Fibroblast of lung (primary cell): ENCODE measurements around the gene ADRA1B. TPM values are rescaled to one million over a fixed set of nuclear protein-coding genes. Genes with fewer than 3 reads are reported as not detected.
A peak's percentile ranks its signal among the peaks of the same experiment; 100 is the strongest.
"Not testable (repeated sequence)": the region's sequence is repeated elsewhere in the genome, so short reads cannot be mapped to it uniquely, and the experiment has no call there.

ENCODE experiments used
- DNase-seq, 2 donors: peaks; one replicate each; pipeline versions ENCODE4 v3.0.0 to v3.0.0-alpha.2; 2010; ENCODE audit warnings: low read depth in 2 of 2
- H2AFZ ChIP-seq: 2 replicates; pipeline ENCODE4 v1.5.1; 2012; ENCODE audit warnings: low read length, control low read depth, inconsistent platforms
- H3K27ac ChIP-seq: 2 replicates; pipeline ENCODE4 v1.5.1; 2011; ENCODE audit warnings: low read length, control low read depth; ENCODE audit not compliant: insufficient read depth
- H3K27me3 ChIP-seq: 2 replicates; pipeline ENCODE4 v1.5.1; 2011; ENCODE audit warnings: mild to moderate bottlenecking, low read length; ENCODE audit not compliant: control insufficient read depth, insufficient read depth
- H3K36me3 ChIP-seq: 2 replicates; pipeline ENCODE4 v1.5.1; 2011; ENCODE audit warnings: low read length; ENCODE audit not compliant: control insufficient read depth, insufficient read depth
- H3K4me1 ChIP-seq: 2 replicates; pipeline ENCODE4 v1.5.1; 2011; ENCODE audit warnings: low read length; ENCODE audit not compliant: control insufficient read depth, insufficient read depth; ENCODE audit errors: extremely low read depth
- H3K4me2 ChIP-seq: 2 replicates; pipeline ENCODE4 v1.5.1; 2011; ENCODE audit warnings: low read length, control low read depth; ENCODE audit not compliant: insufficient read depth; ENCODE audit errors: extremely low read depth
- H3K4me3 ChIP-seq, 4 experiments: fragments of 200-600 bp in 1 of 4; sonication (generic) in 1 of 4; replicated peaks in 1 of 4; 2 replicates each; pipeline ENCODE4 v1.5.1; 2011 to 2016; ENCODE audit warnings: low read length in 4 of 4, low read depth in 3 of 4, mild to moderate bottlenecking in 3 of 4, control low read depth in 2 of 4, inconsistent platforms in 1 of 4, mixed read lengths in 1 of 4; ENCODE audit not compliant: insufficient read depth in 1 of 4; ENCODE audit errors: control extremely low read depth in 1 of 4
- H3K79me2 ChIP-seq: 2 replicates; pipeline ENCODE4 v1.5.1; 2012; ENCODE audit warnings: mild to moderate bottlenecking, low read length, inconsistent platforms; ENCODE audit not compliant: control insufficient read depth, insufficient read depth
- H3K9ac ChIP-seq: 2 replicates; pipeline ENCODE4 v1.5.1; 2011; ENCODE audit warnings: mild to moderate bottlenecking, low read length, control low read depth; ENCODE audit not compliant: insufficient read depth
- H3K9me3 ChIP-seq: 2 replicates; pipeline ENCODE4 v1.5.1; 2012; ENCODE audit warnings: low read depth, low read length; ENCODE audit not compliant: control insufficient read depth, insufficient read depth
- H4K20me1 ChIP-seq: 2 replicates; pipeline ENCODE4 v1.5.1; 2011; ENCODE audit warnings: low read length; ENCODE audit not compliant: control insufficient read depth, insufficient read depth; ENCODE audit errors: extremely low read depth
- EZH2 ChIP-seq: IDR thresholded peaks from 2 replicates; pipeline ENCODE4 v1.5.1; 2012; ENCODE audit warnings: low read length, control low read depth, mild to moderate bottlenecking; ENCODE audit errors: missing control alignments
- polyA plus RNA-seq, 2 donors: library from polyadenylated mRNA; depleted of rRNA in 1 of 2; stranded (reverse) in 1 of 2; unstranded in 1 of 2; fragments of >200 nt; gene quantifications; 2 replicates each; pipeline ENCODE4 v1.2.1, GENCODE V29; 2011 to 2012; ENCODE audit warnings: missing spikeins in 1 of 2
- total RNA-seq: library from RNA; depleted of rRNA; stranded (reverse); fragments of >200 nt; gene quantifications from 2 replicates; pipeline ENCODE4 v1.2.1, GENCODE V29; 2014
- TF ChIP-seq, protein P1 (sequence below), 2 donors: IDR thresholded peaks in 1 of 2; conservative IDR thresholded peaks in 1 of 2; 1 replicate in 1 of 2; 2 replicates in 1 of 2; pipeline ENCODE4 v1.5.1; 2011 to 2012; ENCODE audit warnings: low read length in 2 of 2, control low read depth in 1 of 2, inconsistent platforms in 1 of 2, low read depth in 1 of 2, mild to moderate bottlenecking in 1 of 2

Gene ADRA1B
- total and polyA plus RNA-seq, 2 donors (not counting 1 experiment from before 2014, with no cell fraction given) = 0.99 to 1.7 TPM

DNA sequence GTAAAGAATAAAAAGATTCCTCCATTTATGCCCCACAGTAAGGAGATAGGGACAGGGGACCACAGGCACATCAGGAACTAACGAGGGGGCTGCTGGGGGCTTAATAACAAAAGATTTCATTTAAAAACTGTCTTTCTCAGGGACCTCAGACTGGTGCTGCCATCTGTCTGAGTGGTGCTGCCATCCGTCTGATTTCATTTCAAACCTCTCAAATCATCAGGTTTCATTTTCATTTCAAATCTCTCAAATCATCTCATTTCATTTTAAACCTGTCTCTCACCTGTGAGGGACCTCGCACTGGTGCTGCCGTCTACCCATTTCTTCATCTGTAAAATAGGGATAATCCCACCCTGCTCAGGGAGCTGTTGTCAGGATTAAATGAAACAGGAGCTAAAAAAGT, 45.9 kb downstream of the ADRA1B start:
- Histone ChIP-seq H2AFZ (no peak overlapping the region), H3K36me3 (no peaks in the 10 kb centered on the region), H3K4me3 (no peak overlapping the region), H3K27ac (no peak overlapping the region), H3K27me3 (no peaks in the 10 kb centered on the region), H3K4me1 (no peaks in the 10 kb centered on the region), H4K20me1 (no peaks in the 10 kb centered on the region), H3K9me3 (no peaks in the 10 kb centered on the region), H3K79me2 (no peaks in the 10 kb centered on the region), H3K4me2 (no peak overlapping the region), H3K9ac (no peak overlapping the region)
- DNase-seq = no peak
- TF ChIP-seq, protein P1, sequence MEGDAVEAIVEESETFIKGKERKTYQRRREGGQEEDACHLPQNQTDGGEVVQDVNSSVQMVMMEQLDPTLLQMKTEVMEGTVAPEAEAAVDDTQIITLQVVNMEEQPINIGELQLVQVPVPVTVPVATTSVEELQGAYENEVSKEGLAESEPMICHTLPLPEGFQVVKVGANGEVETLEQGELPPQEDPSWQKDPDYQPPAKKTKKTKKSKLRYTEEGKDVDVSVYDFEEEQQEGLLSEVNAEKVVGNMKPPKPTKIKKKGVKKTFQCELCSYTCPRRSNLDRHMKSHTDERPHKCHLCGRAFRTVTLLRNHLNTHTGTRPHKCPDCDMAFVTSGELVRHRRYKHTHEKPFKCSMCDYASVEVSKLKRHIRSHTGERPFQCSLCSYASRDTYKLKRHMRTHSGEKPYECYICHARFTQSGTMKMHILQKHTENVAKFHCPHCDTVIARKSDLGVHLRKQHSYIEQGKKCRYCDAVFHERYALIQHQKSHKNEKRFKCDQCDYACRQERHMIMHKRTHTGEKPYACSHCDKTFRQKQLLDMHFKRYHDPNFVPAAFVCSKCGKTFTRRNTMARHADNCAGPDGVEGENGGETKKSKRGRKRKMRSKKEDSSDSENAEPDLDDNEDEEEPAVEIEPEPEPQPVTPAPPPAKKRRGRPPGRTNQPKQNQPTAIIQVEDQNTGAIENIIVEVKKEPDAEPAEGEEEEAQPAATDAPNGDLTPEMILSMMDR (conservative IDR thresholded peaks at IDR 0.05 in 1 of 2, IDR thresholded peaks at IDR 0.05 in 1 of 2; ENCODE audit: low read depth in 1 of 2, low read length in 2 of 2) = no peak
- TF ChIP-seq EZH2 = no peak

DNA sequence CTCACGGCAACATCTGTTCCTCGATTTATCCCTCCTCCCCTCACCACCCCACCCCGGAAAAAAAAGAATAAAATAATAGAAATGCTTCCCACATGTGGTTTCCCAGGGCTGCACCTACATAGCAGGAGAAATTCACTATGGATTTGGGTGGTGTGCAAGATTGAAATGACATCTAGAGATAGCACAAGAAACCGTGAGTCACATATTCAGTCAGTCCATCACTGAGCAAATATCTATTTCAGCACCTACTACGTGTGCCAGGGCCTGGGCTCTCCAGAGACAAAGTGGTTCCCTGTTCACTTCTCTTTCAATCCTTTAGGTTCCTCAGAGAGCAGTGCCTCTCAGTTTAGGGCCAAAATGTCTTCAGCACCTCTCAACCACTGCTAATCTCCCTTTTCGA, 47.7 kb downstream of the ADRA1B start:
- TF ChIP-seq, protein P1 (conservative IDR thresholded peaks at IDR 0.05 in 1 of 2, IDR thresholded peaks at IDR 0.05 in 1 of 2; ENCODE audit: low read depth in 1 of 2, low read length in 2 of 2) = no peak
- TF ChIP-seq EZH2 = no peak
- H3K27me3 ChIP-seq = no peaks in the 10 kb centered on the region
- H3K4me1 ChIP-seq = no peaks in the 10 kb centered on the region
- no peaks in the 10 kb centered on the region for H3K36me3 ChIP-seq
- no peak overlapping the region for H3K4me2 ChIP-seq
- H4K20me1 ChIP-seq = no peaks in the 10 kb centered on the region
- no peak overlapping the region for H3K27ac ChIP-seq
- H3K4me3 ChIP-seq = no peak overlapping the region
- H3K79me2 ChIP-seq = no peaks in the 10 kb centered on the region
- no peak overlapping the region for H3K9ac ChIP-seq
- no peak overlapping the region for H2AFZ ChIP-seq
- no peak for DNase-seq
- H3K9me3 ChIP-seq = no peaks in the 10 kb centered on the region

DNA sequence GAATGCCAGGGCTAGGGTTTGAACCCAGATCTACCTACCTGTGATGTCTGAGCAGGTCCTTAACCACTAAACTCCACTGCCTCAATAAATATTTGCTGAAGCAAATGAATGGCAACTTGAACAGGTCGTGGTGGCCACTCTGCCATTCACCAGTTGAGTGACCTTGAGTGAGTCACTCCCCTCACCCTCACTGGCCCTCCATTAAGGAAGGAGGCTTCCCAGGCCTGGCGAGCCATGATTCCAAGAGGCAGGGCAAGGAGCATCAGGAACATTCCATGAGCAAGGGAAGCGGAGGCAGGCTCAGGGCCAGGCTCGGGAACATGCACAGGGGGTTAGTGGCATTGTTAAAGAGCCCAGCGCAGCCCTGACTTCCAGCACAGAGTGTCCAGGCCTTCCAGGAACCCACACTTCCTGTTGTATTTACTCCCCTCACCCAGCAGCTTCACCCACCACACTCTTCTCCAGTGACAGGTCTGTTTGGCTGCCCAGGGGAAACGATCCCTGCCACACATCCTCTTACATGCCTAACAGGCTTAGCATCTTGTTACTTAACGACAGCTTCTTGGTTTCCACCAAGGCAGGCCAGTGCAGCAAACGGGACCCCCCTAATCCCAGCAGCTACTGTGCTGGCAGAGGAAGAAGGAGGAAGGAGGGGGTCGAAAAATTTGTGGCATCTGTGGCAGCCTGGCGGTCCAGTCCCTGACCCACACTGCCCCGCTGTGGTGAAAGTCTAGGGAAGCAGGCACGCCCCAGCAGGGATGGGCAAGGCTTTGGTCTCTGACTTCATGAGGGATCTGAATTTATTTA, 49.0 kb downstream of the ADRA1B start:
- Histone ChIP-seq H3K27me3 (no peaks in the 10 kb centered on the region), H4K20me1 (no peaks in the 10 kb centered on the region), H3K4me2 (no peak overlapping the region), H3K36me3 (no peaks in the 10 kb centered on the region), H3K9ac (no peak overlapping the region), H3K27ac (no peak overlapping the region), H3K4me3 (no peak overlapping the region), H2AFZ (peak overlapping the region; percentile 34), H3K4me1 (peaks cover under 1% of the 10 kb centered on the region), H3K9me3 (no peaks in the 10 kb centered on the region), H3K79me2 (no peaks in the 10 kb centered on the region)
- TF ChIP-seq, protein P1 (conservative IDR thresholded peaks at IDR 0.05 in 1 of 2, IDR thresholded peaks at IDR 0.05 in 1 of 2; ENCODE audit: low read depth in 1 of 2, low read length in 2 of 2) = peak; percentile 72 to 81
- TF ChIP-seq EZH2 = no peak
- DNase-seq = peak; percentile 62 to 67

DNA sequence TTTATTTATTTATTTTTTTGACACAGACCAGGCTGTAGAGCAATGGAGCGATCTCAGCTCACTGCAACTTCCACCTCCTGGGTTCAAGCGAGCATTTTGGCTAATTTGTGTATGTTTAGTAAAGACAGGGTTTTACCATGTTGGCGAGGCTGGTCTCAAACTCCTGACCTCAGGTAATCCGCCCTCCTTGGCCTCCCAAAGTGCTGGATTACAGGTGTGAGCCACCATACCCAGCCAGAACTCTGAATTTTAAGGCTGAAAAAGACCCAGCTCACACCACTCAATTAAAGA, 49.5 kb downstream of the ADRA1B start:
- H3K4me1 ChIP-seq, H3K27me3 ChIP-seq, H3K27ac ChIP-seq, H3K79me2 ChIP-seq, H2AFZ ChIP-seq, H3K9me3 ChIP-seq, H3K4me2 ChIP-seq, H3K9ac ChIP-seq, H3K4me3 ChIP-seq, DNase-seq, H3K36me3 ChIP-seq, H4K20me1 ChIP-seq: not testable (repeated sequence)
